CD8-positive, alpha-beta memory T cell (primary cell): Measurements from ENCODE around the gene ZMYND8. TPM values are rescaled to one million over a fixed set of nuclear protein-coding genes. Genes with fewer than 3 reads are reported as not detected.

Experiments used
- CTCF ChIA-PET: fragments of 350-600 bp; sonication (Branson Sonifier 250); formaldehyde crosslinking; loops from one replicate; lab custom pipeline; 2021; ENCODE audit warnings: antibody characterized with exemption; lab: Charles Lee
- POLR2A ChIA-PET: fragments of 350-600 bp; sonication (Branson Sonifier 250); formaldehyde crosslinking; loops from one replicate; lab custom pipeline; 2021; ENCODE audit warnings: antibody characterized with exemption; lab: Charles Lee
- DNase-seq, 5 donors: peaks; one replicate each; pipeline versions ENCODE4 v3.0.0 to v3.0.0-alpha.2; 2020 to 2022; ENCODE audit warnings: mixed read lengths in 1 of 5
- H3K27ac ChIP-seq: one replicate; pipeline ENCODE4 v1.7.0; 2013; ENCODE audit warnings: low read depth, mild to moderate bottlenecking, low read length, moderate library complexity
- H3K27me3 ChIP-seq: 2 replicates; pipeline ENCODE4 v1.7.0; 2013; ENCODE audit warnings: low read length, mild to moderate bottlenecking; ENCODE audit not compliant: insufficient read depth, poor library complexity, severe bottlenecking
- H3K36me3 ChIP-seq: 2 replicates; pipeline ENCODE4 v1.7.0; 2013; ENCODE audit warnings: mild to moderate bottlenecking, low read length, moderate library complexity; ENCODE audit not compliant: insufficient read depth
- H3K4me1 ChIP-seq: 2 replicates; pipeline ENCODE4 v1.7.0; 2013; ENCODE audit warnings: mild to moderate bottlenecking, low read length, moderate library complexity; ENCODE audit not compliant: insufficient read depth
- H3K4me3 ChIP-seq: 2 replicates; pipeline ENCODE4 v1.7.0; 2013; ENCODE audit warnings: mild to moderate bottlenecking, low read length
- H3K9me3 ChIP-seq: 2 replicates; pipeline ENCODE4 v1.7.0; 2013; ENCODE audit warnings: mild to moderate bottlenecking, low read length
- H3K27ac Mint-ChIP-seq, 8 donors: one replicate each; pipeline ENCODE4 v1.8.0; 2020 to 2021; ENCODE audit warnings: mixed read lengths in 8 of 8, mild to moderate bottlenecking in 6 of 8, inconsistent platforms in 3 of 8, moderate library complexity in 3 of 8
- H3K27me3 Mint-ChIP-seq, 2 donors: one replicate each; pipeline ENCODE4 v1.8.0; 2020 to 2021; ENCODE audit warnings: mixed read lengths in 2 of 2, mild to moderate bottlenecking in 1 of 2, moderate library complexity in 1 of 2
- H3K36me3 Mint-ChIP-seq, 3 donors: one replicate each; pipeline ENCODE4 v1.8.0; 2020 to 2021; ENCODE audit warnings: mixed read lengths in 3 of 3, inconsistent platforms in 1 of 3, mild to moderate bottlenecking in 1 of 3
- H3K4me1 Mint-ChIP-seq, 3 donors: one replicate each; pipeline ENCODE4 v1.8.0; 2020 to 2021; ENCODE audit warnings: mixed read lengths in 3 of 3, inconsistent platforms in 1 of 3, mild to moderate bottlenecking in 1 of 3
- H3K4me3 Mint-ChIP-seq, 7 donors: one replicate each; pipeline ENCODE4 v1.8.0; 2020 to 2021; ENCODE audit warnings: mixed read lengths in 7 of 7, mild to moderate bottlenecking in 6 of 7, moderate library complexity in 4 of 7, inconsistent platforms in 2 of 7
- H3K9me3 Mint-ChIP-seq, 5 donors: one replicate each; pipeline ENCODE4 v1.8.0; 2020 to 2022; ENCODE audit warnings: mixed read lengths in 5 of 5, mild to moderate bottlenecking in 3 of 5, moderate library complexity in 2 of 5, inconsistent platforms in 1 of 5
- polyA plus RNA-seq: library from polyadenylated mRNA; unstranded; fragments of 300-500 nt; fragmentation: Illumina TruSeq; gene quantifications from one replicate; pipeline ENCODE4 v1.2.3, GENCODE V29; 2021
- total RNA-seq, 2 experiments: library from RNA; stranded (reverse); gene quantifications; one replicate each; pipeline ENCODE4 v1.2.3, GENCODE V29; 2021

The ZMYND8 gene
- total and polyA plus RNA-seq, 3 experiments from 2014 or later: 20.9 to 30.7 (median 25.8) TPM

DNA sequence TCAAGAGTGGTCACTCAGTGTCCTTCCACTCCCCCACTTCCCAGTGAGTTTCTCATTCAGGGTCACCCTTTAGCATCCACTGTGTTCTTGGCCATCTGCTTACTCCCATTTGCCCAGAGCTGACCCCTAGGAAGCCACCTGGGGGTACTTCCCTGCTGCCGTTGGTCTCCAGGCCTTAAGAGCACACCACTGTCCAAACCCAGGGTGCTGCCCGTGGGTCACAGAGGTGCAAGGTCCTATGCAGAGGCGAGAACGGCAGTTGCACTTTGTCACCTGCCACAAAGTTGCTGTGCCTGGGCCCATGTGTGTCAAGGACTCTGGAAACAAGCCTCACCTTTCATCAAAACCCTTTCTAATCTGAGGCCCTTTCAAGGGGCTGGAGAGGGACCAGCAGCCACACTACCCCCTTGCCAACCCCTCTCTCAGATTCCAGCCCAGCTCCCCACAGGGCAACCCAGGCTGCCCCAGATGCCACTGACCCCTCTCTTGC is 191.1 kb downstream of the ZMYND8 start:
- H3K4me1 Mint-ChIP-seq: no peaks in the 10 kb centered on the region
- ChIA-PET CTCF (no interaction called here), POLR2A (no interaction called here)
- Histone ChIP-seq H3K4me1 (no peaks in the 10 kb centered on the region), H3K27me3 (no peaks in the 10 kb centered on the region), H3K9me3 (no peaks in the 10 kb centered on the region), H3K36me3 (no peaks in the 10 kb centered on the region), H3K4me3 (no peak overlapping the region), H3K27ac (no peak overlapping the region)
- H3K27ac Mint-ChIP-seq: no peak overlapping the region
- peaks cover 11 to 16% of the 10 kb centered on the region in 2 donors for H3K27me3 Mint-ChIP-seq
- H3K36me3 Mint-ChIP-seq: no peaks in the 10 kb centered on the region
- no peaks in the 10 kb centered on the region for H3K9me3 Mint-ChIP-seq
- no peak for DNase-seq
- H3K4me3 Mint-ChIP-seq: no peak overlapping the region

DNA sequence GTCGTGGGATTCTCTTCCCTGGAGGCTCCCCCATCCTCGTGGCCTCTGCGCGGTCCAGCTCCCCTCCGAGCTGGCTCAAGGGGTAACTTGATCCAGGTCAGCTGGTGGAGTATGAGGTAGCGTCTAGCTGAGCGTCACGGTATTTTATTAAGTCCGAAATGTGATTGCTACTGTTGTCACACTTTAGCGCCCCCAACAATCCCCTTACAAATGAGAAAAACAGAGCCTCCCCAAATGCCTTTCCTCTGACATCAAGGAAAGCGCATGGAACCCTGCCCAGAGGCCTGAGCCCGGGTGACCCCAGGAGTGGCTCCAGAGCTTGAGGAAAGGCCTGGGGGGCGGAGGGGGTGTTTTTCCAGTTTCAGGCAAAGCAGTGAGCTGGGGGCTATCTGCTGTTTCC is 192.4 kb downstream of the ZMYND8 start:
- Histone ChIP-seq H3K4me3 (no peak overlapping the region), H3K36me3 (no peaks in the 10 kb centered on the region), H3K27ac (no peak overlapping the region), H3K9me3 (no peaks in the 10 kb centered on the region), H3K4me1 (no peaks in the 10 kb centered on the region), H3K27me3 (no peaks in the 10 kb centered on the region)
- ChIA-PET CTCF (no interaction called here), POLR2A (no interaction called here)
- Mint-ChIP-seq H3K27ac (no peak overlapping the region), H3K4me3 (no peak overlapping the region), H3K27me3 (peaks cover 13 to 14% of the 10 kb centered on the region in 2 donors), H3K4me1 (no peaks in the 10 kb centered on the region), H3K36me3 (no peaks in the 10 kb centered on the region), H3K9me3 (no peaks in the 10 kb centered on the region)
- DNase-seq: no peak

DNA sequence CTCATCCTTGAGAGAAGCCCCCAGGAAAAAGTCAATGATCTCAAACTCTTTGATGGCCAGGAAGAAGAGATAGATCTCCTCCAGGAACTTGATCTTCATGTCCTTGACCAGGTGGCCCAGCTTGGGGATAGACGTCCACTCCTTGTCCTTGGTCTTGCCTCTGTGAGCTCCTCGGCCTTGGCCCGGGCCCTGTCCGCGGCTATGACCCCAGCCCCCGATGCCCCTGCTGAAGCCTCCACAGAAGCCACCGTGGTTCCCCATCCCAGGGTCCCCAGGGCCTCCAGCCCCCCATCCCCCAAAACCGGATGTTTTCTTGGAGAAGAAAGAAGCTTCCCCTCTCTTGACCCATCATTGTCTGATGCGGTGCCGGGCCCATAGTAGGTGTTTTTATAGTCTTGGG is 195.1 kb downstream of the ZMYND8 start:
- H3K9me3 ChIP-seq: no peaks in the 10 kb centered on the region
- H3K4me3 ChIP-seq: no peak overlapping the region
- peaks cover 11 to 13% of the 10 kb centered on the region in 2 donors for H3K27me3 Mint-ChIP-seq
- H3K4me1 Mint-ChIP-seq: no peaks in the 10 kb centered on the region
- no peak for DNase-seq
- no peaks in the 10 kb centered on the region for H3K4me1 ChIP-seq
- no peaks in the 10 kb centered on the region for H3K36me3 Mint-ChIP-seq
- no peak overlapping the region for H3K27ac ChIP-seq
- CTCF ChIA-PET: no interaction called here
- POLR2A ChIA-PET: no interaction called here
- no peaks in the 10 kb centered on the region for H3K36me3 ChIP-seq
- no peak overlapping the region for H3K27ac Mint-ChIP-seq
- H3K4me3 Mint-ChIP-seq: no peak overlapping the region
- H3K27me3 ChIP-seq: no peaks in the 10 kb centered on the region
- no peaks in the 10 kb centered on the region for H3K9me3 Mint-ChIP-seq

DNA sequence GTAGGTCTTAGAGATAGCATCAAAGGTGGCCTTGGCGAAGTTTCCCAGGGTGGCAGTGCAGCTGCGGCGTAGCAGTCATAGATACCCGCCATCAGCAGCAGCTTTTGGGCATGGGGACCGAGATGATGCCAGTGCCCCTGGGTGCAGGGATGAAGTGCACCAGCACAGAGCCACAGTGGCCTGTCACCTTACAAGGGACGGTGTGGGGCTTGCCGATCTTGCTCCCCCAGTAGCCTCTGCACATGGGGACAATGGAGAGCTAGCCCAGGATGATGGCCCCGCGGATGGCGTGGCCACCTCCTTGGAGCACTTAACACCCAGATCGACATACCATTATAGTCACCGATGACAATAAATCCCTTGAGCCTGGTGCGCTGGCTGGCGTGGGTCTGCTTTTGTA is 195.5 kb downstream of the ZMYND8 start:
- no peak overlapping the region for H3K27ac ChIP-seq
- H3K27me3 ChIP-seq: no peaks in the 10 kb centered on the region
- no peak for DNase-seq
- H3K9me3 ChIP-seq: no peaks in the 10 kb centered on the region
- ChIA-PET POLR2A (no interaction called here), CTCF (no interaction called here)
- H3K36me3 ChIP-seq: no peaks in the 10 kb centered on the region
- Mint-ChIP-seq H3K4me1 (no peaks in the 10 kb centered on the region), H3K36me3 (no peaks in the 10 kb centered on the region), H3K27ac (no peak overlapping the region), H3K9me3 (no peaks in the 10 kb centered on the region), H3K4me3 (no peak overlapping the region), H3K27me3 (peaks cover 11 to 13% of the 10 kb centered on the region in 2 donors)
- H3K4me3 ChIP-seq: no peak overlapping the region
- H3K4me1 ChIP-seq: no peaks in the 10 kb centered on the region

DNA sequence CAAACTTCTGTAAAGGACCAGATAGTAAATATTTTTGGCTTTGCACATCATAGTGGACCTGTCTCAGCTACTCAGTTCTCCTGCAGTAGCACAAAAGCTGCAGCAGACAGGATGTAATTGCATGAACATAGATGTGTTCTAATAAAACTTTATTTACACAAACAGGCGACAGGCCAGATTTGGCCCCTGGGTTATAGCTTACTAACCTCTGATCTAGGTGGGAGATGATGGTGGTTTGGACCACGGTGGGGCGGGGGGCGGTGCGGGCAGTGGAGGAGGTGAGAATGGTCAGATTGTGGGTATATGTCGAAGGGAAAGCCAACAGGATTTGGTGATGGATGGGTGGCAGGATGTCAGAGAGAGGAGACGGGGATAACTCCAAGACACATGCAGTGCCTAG is 196.3 kb downstream of the ZMYND8 start:
- H3K36me3 Mint-ChIP-seq: no peaks in the 10 kb centered on the region
- Histone ChIP-seq H3K27ac (no peak overlapping the region), H3K4me3 (no peak overlapping the region), H3K27me3 (no peaks in the 10 kb centered on the region), H3K4me1 (no peaks in the 10 kb centered on the region), H3K36me3 (no peaks in the 10 kb centered on the region), H3K9me3 (no peaks in the 10 kb centered on the region)
- CTCF ChIA-PET: no interaction called here
- peaks cover 15 to 16% of the 10 kb centered on the region in 2 donors for H3K27me3 Mint-ChIP-seq
- no peak for DNase-seq
- H3K4me3 Mint-ChIP-seq: no peak overlapping the region
- H3K27ac Mint-ChIP-seq: no peak overlapping the region
- no peaks in the 10 kb centered on the region for H3K9me3 Mint-ChIP-seq
- H3K4me1 Mint-ChIP-seq: no peaks in the 10 kb centered on the region
- POLR2A ChIA-PET: no interaction called here

Other genes starting within 250 kb of the ZMYND8 start
- gene NCOA3, start 145.2 kb upstream of the ZMYND8 start, total RNA-seq: 10 to 100 TPM; 92.4 to 93.8 TPM
- gene NCOA3, start 145.2 kb upstream of the ZMYND8 start, polyA plus RNA-seq: 23.8 TPM